ENCODE results near the gene HEATR5B. TPM values are rescaled to one million over a fixed set of nuclear protein-coding genes. Genes with fewer than 3 reads are reported as not detected.
"Not testable (repeated sequence)": the region's sequence is repeated elsewhere in the genome, so short reads cannot be mapped to it uniquely, and the experiment has no call there.

HEATR5B gene
- total and polyA plus RNA-seq, 2 donors, result 8.3 to 57.7 TPM

DNA sequence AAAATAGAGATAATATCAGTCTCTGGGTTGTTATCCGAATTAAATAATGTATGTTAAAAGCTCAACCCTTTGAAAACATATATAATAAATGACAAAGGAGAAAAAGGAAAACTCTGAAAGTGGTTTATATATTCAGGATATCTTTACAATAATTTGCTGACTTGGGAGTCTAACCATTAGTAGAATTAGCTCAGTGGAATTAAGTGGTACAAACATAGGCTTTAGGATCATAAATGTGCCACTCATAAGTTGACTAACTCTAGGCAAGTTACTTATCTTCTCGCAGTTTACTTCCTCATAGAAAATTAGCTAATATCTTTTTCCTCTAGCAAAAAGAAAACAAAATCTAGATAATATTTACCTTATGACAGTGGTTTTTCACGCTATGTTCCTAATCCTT, 44.6 kb downstream of the HEATR5B start:
- WGBS, result 62% methylated on average over 3 of the region's 3 CpGs
- DNase-seq (ENCODE audit: extremely low spot score), result no peak
- Histone ChIP-seq H3K4me1 (ENCODE audit: insufficient read depth) (no peaks in the 10 kb centered on the region), H3K4me3 (ENCODE audit: low read depth, low read length) (no peak overlapping the region), H3K36me3 (ENCODE audit: insufficient read depth) (no peaks in the 10 kb centered on the region), H3K27ac (ENCODE audit: low read depth) (no peak overlapping the region)

DNA sequence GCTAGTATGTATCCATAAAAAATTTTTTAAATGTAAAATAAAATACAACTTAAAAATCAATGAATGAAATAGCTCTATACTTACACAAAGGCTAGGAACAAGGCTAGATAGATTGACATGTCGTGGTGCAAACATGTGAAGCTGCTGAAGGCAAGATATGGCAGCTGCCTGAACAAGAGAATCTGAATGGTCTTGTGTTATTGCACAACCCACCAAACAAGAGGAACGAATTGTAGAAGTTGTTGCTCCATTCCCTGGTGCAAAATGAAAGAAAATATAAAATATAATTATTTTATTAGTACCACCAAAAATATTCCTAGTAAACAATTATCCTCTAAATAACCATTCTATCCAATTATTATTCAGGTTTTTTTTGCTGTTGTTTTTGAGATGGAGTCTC, 46.4 kb downstream of the HEATR5B start:
- Histone ChIP-seq H3K36me3 (ENCODE audit: insufficient read depth) (no peaks in the 10 kb centered on the region), H3K27ac (ENCODE audit: low read depth) (no peak overlapping the region), H3K4me1 (ENCODE audit: insufficient read depth) (no peaks in the 10 kb centered on the region), H3K4me3 (ENCODE audit: low read depth, low read length) (no peak overlapping the region)
- 89% methylated on average over 2 of the region's 2 CpGs for WGBS
- DNase-seq (ENCODE audit: extremely low spot score), result no peak

DNA sequence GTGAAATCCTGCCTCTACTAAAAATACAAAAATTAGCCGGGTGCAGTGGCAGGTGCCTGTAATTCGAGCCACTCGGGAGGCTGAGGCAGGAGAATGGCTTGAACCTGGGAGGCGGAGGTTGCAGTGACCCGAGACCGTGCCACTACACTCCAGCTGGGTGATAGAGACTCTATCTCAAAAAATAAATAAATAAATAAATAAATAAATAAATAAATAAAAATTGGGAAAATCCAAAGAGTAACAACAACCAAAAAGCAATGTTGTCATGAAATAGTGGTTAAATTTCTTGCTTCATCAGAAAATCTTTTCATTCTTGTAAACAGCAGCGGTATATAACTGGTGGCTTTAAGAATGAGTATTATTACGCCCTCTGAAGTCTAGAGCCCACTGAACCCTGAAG, 54.4 kb downstream of the HEATR5B start:
- Histone ChIP-seq H3K36me3 (ENCODE audit: insufficient read depth) (no peaks in the 10 kb centered on the region), H3K4me1 (ENCODE audit: insufficient read depth) (no peaks in the 10 kb centered on the region), H3K27ac (ENCODE audit: low read depth) (no peak overlapping the region), H3K4me3 (ENCODE audit: low read depth, low read length) (no peak overlapping the region)
- no peak for DNase-seq (ENCODE audit: extremely low spot score)
- WGBS, result 97% methylated on average over 8 of the region's 8 CpGs

DNA sequence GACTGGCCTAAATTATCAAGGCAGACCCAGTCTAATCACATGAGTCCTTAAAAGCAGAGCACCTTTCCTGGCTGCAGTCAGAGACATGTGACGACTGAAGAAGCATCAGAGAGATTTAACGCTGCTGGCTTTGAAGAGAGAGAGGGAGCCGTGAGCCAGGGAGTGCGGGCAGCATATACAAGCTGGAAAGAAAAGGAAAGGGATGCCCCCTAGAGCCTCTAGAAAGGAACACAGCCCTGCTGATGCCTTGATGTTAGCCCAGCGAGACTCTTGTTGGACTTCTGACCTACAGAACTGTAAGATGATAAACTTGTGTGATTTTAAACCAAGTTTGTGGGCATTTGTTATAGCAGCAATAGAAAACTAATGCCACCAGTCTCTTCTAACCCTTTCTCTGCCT, 58.1 kb downstream of the HEATR5B start:
- H3K4me3 ChIP-seq (ENCODE audit: low read depth, low read length), result no peak overlapping the region
- H3K4me1 ChIP-seq (ENCODE audit: insufficient read depth), result no peaks in the 10 kb centered on the region
- 82% methylated on average over 5 of the region's 5 CpGs for WGBS
- no peak overlapping the region for H3K27ac ChIP-seq (ENCODE audit: low read depth)
- no peaks in the 10 kb centered on the region for H3K36me3 ChIP-seq (ENCODE audit: insufficient read depth)
- no peak for DNase-seq (ENCODE audit: extremely low spot score)

DNA sequence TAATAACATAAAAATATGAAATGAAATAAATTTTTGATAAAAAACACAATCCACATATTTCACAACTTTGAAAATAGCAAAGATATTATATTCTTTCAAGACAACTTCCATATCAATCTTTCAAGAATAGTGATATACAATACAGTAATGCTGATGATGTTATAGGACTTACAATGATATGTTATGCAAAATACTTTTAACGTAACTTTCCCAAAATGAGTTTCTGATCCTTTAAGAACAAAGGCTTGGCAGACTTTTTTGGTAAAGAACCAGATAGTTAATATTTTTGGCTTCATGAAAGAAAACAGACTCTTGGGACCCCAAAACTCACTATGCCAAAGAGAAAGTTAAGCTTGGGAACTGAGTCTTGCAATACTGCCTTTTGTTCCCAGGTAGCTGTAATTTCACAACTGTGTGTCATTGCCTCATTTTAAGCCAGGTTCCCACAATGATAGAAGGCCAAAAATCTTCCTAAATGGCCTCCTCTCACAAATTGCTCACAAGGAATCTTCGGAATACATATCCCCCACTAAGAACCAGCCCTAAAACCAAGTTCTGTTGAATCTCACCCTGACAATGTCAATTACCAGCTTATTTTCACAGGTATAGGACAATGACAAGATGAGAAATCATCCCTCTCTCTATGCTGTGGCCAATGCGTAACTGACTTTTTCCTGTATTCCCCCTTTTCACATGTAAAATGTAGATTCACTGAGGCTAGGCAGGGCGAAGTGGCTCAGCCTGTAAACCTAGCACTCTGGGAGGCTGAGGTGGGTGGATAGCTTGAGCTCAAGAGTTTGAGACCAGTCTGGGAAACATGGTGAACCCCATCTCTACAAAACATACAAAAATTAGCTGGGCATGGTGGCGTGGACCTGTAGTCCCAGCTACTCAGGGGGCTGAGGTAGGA, 63.0 kb downstream of the HEATR5B start:
- Histone ChIP-seq H3K27ac (ENCODE audit: low read depth) (no peak overlapping the region), H3K4me1 (ENCODE audit: insufficient read depth) (no peaks in the 10 kb centered on the region), H3K36me3 (ENCODE audit: insufficient read depth) (no peaks in the 10 kb centered on the region), H3K4me3 (ENCODE audit: low read depth, low read length) (no peak overlapping the region)
- DNase-seq (ENCODE audit: extremely low spot score), result no peak
- 85% methylated on average over 5 of the region's 5 CpGs for WGBS

DNA sequence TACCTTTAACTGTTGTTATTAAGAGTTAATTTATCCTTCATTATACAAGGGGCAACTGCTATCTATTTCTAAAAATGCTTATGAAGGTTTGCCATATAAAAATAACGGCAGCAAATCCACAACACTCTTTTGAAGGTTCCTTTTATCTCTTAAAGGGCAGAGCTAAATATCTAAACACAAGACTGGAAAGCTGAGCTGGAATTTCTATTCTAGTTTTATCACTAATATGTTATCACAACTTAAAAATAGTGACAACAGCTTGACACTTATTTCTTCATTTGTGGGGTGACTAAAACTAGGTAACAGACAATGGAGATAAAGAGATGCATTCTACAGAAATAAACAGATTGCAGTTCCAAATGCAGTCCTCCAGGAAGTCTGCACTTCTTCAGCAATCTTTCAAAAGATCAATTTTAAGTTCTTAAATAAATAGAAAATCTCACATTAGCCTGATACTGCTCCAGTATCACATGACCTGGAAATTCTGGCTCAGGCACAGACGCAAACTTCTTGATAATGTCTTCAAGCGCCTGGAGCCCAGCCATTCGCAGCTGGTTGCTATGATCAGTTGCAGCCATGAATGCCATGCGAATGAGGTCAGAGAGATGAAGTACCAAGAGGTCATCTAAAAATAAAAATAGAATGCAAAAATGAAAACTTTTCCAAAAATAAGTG, 63.8 kb downstream of the HEATR5B start:
- H3K36me3 ChIP-seq (ENCODE audit: insufficient read depth), result no peaks in the 10 kb centered on the region
- H3K4me1 ChIP-seq (ENCODE audit: insufficient read depth), result no peaks in the 10 kb centered on the region
- H3K4me3 ChIP-seq (ENCODE audit: low read depth, low read length), result no peak overlapping the region
- WGBS, result 26% methylated on average over 5 of the region's 5 CpGs
- no peak overlapping the region for H3K27ac ChIP-seq (ENCODE audit: low read depth)
- DNase-seq (ENCODE audit: extremely low spot score), result peak; percentile 15

DNA sequence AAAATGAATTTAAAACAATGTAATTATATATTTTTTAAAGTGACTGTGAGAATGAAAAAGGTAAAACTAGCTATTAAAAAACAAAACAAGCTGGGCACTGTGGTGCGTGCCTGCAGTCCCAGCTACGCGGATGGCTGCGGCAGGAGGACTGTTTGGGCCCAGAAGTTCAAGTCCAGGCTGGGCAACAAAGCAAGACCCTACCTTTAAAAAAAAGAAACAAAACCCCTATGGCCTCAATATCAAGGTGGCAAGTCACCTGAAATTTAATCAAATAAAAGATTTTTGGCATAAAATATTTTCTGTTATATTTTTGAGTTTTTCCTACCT, 70.9 kb downstream of the HEATR5B start:
- H3K4me1 ChIP-seq (ENCODE audit: insufficient read depth), result no peaks in the 10 kb centered on the region
- H3K27ac ChIP-seq (ENCODE audit: low read depth), result no peak overlapping the region
- WGBS, result 92% methylated on average over 4 of the region's 4 CpGs
- H3K4me3 ChIP-seq (ENCODE audit: low read depth, low read length), result no peak overlapping the region
- DNase-seq (ENCODE audit: extremely low spot score), result no peak
- H3K36me3 ChIP-seq (ENCODE audit: insufficient read depth), result no peaks in the 10 kb centered on the region

DNA sequence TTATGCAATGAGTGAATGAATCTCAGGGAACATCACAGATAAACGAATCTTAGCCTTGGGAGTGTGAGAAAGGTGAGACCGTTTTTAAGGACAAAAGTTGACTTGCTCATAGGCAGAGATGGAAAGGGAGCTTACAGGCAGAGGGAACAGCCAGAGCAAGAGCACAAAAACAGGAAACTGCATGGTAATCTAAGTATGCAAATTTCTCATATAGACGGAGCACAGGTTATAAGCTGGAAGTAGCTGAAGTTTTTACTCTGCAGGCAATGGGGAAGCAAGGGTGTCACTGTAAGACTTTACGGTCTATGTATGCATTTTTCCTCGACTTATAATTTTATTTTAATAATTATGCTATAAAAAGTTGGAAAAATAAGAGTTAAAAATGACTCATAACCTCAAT, 73.0 kb downstream of the HEATR5B start:
- H3K4me1 ChIP-seq (ENCODE audit: insufficient read depth), result no peaks in the 10 kb centered on the region
- DNase-seq (ENCODE audit: extremely low spot score), result no peak
- WGBS, result 78% methylated on average over 5 of the region's 5 CpGs
- H3K4me3 ChIP-seq (ENCODE audit: low read depth, low read length), result no peak overlapping the region
- no peak overlapping the region for H3K27ac ChIP-seq (ENCODE audit: low read depth)
- no peaks in the 10 kb centered on the region for H3K36me3 ChIP-seq (ENCODE audit: insufficient read depth)

DNA sequence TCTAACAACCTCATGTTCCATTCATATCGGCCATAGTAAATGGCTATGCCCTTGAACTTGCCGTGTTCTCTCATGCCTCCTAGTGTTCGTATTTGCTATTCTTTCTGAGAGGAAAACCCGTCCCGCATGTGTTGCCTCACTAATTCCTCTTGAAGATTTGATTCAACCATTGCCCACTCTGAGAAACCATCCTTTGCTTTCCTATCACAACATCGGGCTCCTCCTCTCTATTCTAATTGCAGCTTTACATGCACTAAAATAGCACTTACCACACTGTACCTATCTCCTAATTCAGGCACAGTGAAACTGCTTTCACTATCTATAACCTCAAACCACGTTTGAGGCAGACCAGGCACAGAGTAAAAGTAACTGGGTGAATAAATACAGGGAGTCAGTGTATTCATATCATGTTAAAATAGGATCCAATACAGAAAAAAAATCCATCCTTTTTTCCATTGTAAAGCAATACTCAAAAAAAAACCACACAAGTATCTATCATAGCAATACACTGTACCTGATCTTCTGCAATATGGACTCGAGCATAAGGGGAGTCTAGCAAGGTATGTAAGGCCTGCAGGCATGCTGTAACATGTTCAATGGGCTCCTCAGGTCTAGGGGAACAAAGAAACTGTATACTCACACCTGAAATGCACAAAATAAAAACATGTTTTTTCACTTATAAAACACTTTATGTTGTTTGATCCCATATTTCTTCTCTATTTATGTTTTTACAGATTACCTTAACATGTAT, 78.9 kb downstream of the HEATR5B start:
- no peaks in the 10 kb centered on the region for H3K4me1 ChIP-seq (ENCODE audit: insufficient read depth)
- no peak overlapping the region for H3K27ac ChIP-seq (ENCODE audit: low read depth)
- H3K36me3 ChIP-seq (ENCODE audit: insufficient read depth), result no peaks in the 10 kb centered on the region
- 73% methylated on average over 8 of the region's 8 CpGs for WGBS
- no peak for DNase-seq (ENCODE audit: extremely low spot score)
- no peak overlapping the region for H3K4me3 ChIP-seq (ENCODE audit: low read depth, low read length)

DNA sequence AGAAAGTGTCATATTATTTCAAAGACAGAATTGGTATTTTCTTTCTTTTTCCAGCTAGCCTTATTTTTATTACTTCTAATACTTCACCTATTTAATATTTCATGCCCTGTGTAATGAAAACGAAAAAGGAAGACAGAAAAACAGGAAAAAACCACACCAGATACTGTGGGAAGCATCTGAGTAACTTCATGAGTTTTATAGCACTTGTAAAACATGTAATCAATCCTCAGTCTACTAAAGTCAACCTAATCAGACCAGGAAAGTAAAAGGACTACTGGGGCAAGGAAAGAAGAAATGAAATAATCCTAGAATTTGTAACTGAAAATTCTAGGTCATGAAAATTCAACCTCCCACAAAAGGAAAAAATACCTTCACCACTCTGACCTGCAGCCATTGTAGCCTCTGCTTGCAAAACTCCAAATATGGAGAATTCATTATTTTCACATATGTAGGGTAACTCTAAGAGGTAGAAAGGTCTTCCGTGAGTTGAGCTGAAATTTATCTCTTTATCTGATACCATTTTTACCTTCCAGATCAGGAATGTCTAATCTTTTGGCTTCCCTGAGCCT, 83.1 kb downstream of the HEATR5B start:
- Histone ChIP-seq H3K27ac (ENCODE audit: low read depth) (no peak overlapping the region), H3K36me3 (ENCODE audit: insufficient read depth) (peaks cover 2% of the 10 kb centered on the region)
- WGBS, result 57% methylated on average over 2 of the region's 2 CpGs

DNA sequence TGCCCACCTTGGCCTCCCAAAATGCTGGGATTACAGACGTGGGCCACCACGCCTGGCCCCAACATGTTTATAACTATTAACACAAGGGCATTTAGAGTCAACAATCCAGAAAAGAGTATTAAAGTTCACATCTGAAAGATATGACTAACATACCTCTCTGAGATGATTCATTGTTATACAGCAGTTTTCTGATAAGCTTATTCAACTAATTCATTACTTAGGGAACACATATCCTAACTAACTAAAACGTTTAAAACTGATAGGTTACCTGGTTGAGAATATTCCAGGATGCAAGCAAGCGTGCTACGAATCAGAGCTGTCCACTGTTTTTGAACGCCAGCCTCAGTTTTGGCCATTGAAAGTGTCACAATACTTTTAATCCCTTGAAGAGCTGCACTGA, 83.9 kb downstream of the HEATR5B start:
- Histone ChIP-seq H3K27ac (ENCODE audit: low read depth) (peak overlapping the region; percentile 23), H3K4me3 (ENCODE audit: low read depth, low read length) (no peak overlapping the region), H3K36me3 (ENCODE audit: insufficient read depth) (peaks cover 2% of the 10 kb centered on the region), H3K4me1 (ENCODE audit: insufficient read depth) (no peaks in the 10 kb centered on the region)
- WGBS, result 82% methylated on average over 6 of the region's 6 CpGs
- no peak for DNase-seq (ENCODE audit: extremely low spot score)

More for the DNA sequence above, 83.1 kb downstream of the HEATR5B start:
- Histone ChIP-seq H3K4me1 (ENCODE audit: insufficient read depth) (no peaks in the 10 kb centered on the region), H3K4me3 (ENCODE audit: low read depth, low read length) (no peak overlapping the region)
- no peak for DNase-seq (ENCODE audit: extremely low spot score)

DNA sequence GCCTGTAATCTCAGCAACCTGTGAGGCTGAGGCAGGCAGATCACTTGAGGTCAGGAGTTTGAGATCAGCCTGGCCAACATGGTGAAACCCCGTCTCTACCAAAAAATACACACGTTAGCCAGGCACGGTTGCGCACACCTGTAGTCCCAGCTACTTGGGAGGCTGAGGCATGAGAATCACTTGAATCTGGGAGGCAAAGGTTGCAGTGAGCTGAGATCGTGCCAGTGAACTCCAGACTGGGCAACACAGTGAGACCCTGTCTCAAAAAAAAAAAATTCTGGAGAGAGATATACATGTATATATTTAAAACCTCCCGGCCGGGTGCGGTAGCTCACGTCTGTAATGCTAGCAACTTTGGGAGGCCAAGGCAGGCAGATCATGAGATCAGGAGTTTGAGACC, 84.8 kb downstream of the HEATR5B start:
- H3K27ac ChIP-seq (ENCODE audit: low read depth); DNase-seq (ENCODE audit: extremely low spot score); H3K36me3 ChIP-seq (ENCODE audit: insufficient read depth); H3K4me1 ChIP-seq (ENCODE audit: insufficient read depth); H3K4me3 ChIP-seq (ENCODE audit: low read depth, low read length): not testable (repeated sequence)
- 98% methylated on average over 9 of the region's 9 CpGs for WGBS

DNA sequence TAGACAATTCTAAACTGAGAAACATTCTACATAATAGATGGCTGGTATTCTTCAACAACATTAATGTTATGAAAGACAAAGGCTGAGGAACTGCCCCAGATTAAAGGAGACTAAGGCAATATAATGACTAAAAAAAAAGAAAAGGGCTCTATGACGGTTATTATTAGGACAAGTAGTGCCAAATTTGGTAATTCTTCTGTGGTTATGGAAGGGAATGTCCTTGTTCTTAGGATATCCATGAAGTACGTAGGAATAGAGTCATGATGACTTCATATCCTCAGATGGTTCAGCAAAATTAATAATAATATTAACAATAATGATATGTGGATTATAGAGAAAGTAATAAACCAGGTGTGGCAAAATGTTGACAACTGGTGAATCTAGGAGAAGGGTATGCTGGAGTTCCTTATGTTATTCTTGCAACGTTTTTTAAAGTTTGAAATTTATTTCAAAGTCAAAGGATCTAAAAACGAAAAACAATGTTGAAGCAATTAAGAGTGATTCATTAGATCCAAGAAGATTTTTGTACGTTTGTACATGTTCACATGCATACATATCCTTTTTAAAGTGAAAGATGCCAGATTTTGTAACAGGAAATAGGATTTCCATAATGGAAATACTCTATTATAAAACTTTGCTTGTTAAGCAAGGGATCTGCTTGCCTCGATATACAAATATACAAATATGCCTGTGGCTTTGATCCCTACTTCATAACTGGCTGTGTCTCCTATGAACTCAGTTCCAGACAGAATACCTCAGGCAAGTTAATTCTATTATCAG, 90.1 kb downstream of the HEATR5B start:
- Histone ChIP-seq H3K4me3 (ENCODE audit: low read depth, low read length) (no peak overlapping the region), H3K36me3 (ENCODE audit: insufficient read depth) (no peaks in the 10 kb centered on the region), H3K4me1 (ENCODE audit: insufficient read depth) (no peaks in the 10 kb centered on the region), H3K27ac (ENCODE audit: low read depth) (no peak overlapping the region)
- no peak for DNase-seq (ENCODE audit: extremely low spot score)
- 80% methylated on average over 6 of the region's 6 CpGs for WGBS

All from urinary bladder (tissue), 4 donors.